IPS-NIHi11 (cell line): ENCODE measurements around the gene BSG.
"Not testable (repeated sequence)": the region's sequence is repeated elsewhere in the genome, so short reads cannot be mapped to it uniquely, and the experiment has no call there.

Experiments used
- DNase-seq: peaks from one replicate; pipeline ENCODE4 v3.0.0; 2012; ENCODE audit warnings: mixed read lengths, low spot score

BSG gene

GRCh38 chr19:604355-604754, 32.0 kb downstream of the BSG start:
- DNase-seq: peak; percentile 54

DNA sequence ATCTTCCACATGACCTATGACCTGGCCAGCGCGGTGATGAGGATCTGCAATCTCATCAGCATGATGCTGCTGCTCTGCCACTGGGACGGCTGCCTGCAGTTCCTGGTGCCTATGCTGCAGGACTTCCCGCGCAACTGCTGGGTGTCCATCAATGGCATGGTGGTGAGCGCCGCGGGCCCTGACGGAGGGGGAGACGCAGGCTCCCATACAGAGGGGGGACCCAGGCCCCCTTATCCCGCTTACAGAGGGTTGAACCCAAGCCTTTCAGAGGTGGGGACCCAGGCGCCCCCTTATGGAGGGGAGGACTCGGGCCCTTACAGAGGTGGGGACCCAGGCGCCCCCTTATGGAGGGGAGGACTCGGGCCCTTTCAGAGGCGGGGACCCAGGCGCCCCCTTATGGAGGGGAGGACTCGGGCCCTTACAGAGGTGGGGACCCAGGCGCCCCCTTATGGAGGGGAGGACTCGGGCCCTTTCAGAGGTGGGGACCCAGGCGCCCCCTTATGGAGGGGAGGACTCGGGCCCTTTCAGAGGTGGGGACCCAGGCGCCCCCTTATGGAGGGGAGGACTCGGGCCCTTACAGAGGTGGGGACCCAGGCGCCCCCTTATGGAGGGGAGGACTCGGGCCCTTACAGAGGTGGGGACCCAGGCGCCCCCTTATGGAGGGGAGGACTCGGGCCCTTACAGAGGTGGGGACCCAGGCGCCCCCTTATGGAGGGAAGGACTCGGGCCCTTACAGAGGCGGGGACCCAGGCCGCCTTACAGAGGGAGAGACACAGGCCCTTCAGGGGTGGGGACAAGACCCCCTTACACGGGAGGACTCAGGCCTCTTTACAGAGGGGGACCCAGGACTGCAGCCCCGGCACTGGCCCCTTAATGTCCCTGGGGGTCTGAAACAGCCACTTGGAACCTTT, 32.9 kb downstream of the BSG start:
- not testable (repeated sequence) for DNase-seq

GRCh38 chr19:607301-608154, 35.1 kb downstream of the BSG start:
- DNase-seq: no peak

- DNase-seq: no peak
Measured at GRCh38 chr19:608155-609003, 36.0 kb downstream of the BSG start.

GRCh38 chr19:609004-609346, 36.6 kb downstream of the BSG start:
- DNase-seq: no peak

DNA sequence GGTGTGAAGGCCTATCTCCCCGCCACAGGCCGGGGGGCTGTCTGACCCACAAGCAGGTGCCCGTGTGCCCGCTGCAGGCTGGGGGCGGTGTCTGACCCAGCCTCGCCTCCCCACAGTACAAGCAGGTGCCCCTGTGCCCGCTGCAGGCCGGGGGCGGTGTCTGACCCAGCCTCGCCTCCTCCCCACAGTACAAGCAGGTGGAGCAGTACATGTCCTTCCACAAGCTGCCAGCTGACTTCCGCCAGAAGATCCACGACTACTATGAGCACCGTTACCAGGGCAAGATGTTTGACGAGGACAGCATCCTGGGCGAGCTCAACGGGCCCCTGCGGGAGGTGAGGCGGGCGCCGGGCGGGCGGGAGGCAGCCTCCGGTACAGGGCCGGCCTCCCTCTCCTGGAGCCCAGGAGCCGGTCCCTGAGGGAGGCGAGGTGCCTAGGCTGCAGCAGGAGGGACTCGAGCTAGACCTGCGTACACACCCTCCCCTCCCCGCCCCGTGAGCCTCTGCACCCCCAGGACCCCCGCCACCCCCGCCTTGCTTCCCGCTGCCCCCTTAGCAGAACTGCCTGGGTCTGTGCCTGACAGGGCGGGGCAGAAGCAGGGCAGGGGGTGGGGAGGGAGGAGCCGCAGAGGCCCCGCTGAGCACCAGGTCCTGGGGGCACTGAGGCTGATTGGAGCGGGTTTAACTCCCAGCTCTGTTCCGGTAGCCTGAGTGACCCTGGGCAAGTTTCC, 37.8 kb downstream of the BSG start:
- DNase-seq: no peak

GRCh38 chr19:610801-611480, 38.5 kb downstream of the BSG start:
- peak; percentile 71 for DNase-seq

- no peak for DNase-seq
Measured at GRCh38 chr19:611481-611868, 39.1 kb downstream of the BSG start.

DNA sequence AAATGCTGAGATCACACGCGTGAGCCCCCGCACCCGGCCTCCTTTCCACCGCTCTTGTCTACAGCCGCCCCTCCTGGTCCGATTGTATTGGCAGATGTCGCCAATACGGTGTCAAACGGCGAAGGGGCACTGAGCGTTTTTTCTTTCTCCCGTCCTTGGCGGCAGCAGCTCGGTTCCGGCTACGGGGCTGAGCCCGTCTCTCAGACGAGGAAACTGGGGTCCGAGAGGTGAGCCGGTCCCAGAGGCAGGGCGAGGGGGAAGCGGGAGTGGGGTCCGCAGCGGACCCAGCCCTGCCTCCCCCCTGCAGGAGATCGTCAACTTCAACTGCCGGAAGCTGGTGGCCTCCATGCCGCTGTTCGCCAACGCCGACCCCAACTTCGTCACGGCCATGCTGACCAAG, 40.5 kb downstream of the BSG start:
- DNase-seq: no peak

- DNase-seq: no peak
Measured at GRCh38 chr19:613732-614567, 41.6 kb downstream of the BSG start.

GRCh38 chr19:615619-616018, 43.2 kb downstream of the BSG start:
- no peak for DNase-seq

DNA sequence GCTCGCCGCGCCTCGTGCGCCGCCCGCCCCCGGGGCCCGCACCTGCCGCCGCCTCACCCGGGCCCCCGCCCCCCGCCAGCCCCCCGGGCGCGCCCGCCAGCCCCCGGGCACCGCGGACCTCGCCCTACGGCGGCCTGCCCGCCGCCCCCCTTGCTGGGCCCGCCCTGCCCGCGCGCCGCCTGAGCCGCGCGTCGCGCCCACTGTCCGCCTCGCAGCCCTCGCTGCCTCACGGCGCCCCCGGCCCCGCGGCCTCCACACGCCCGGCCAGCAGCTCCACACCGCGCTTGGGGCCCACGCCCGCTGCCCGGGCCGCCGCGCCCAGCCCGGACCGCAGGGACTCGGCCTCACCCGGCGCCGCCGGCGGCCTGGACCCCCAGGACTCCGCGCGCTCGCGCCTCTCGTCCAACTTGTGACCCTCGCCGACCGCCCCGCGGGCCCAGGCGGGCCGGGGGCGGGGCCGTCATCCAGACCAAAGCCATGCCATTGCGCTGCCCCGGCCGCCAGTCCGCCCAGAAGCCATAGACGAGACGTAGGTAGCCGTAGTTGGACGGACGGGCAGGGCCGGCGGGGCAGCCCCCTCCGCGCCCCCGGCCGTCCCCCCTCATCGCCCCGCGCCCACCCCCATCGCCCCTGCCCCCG, 43.8 kb downstream of the BSG start:
- DNase-seq: peak; percentile 83

GRCh38 chr19:616747-617526, 44.5 kb downstream of the BSG start:
- no peak for DNase-seq

DNA sequence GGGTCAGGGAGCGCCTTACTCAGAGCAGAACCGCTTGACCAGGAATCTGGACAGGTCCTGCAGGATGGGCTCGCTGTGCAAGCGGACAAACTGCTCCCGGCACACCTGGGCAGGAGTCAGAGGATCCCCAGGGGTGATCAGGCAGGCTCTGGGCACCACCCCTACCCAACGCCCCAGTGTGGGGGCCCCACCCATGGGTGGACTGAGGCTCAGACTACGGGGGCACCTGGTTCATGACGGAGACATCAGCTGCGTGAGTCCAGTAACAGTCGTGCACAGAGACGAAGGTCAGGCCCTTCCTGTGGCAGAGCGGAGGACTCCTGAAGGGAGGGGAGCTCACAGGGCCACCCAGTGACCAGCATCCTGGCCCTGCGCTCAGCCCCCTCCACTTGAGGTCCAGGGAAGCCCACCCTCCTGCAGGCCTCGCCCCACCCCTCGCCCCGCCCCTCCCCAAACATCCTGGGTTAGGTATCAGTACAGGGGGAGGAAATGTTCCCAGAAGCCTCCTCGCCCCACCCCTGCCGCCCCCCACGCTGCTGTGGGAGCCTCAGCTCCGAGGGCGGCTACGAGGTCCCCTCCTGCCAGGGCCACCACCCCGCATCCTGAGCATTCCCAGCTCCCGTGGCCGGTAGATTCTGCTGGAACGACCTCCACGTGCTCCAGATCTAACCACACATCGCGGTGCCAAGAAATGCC, 45.3 kb downstream of the BSG start:
- DNase-seq: no peak

- no peak for DNase-seq
Measured at GRCh38 chr19:618247-618619, 45.8 kb downstream of the BSG start.

- DNase-seq: no peak
Measured at GRCh38 chr19:618674-619285, 46.4 kb downstream of the BSG start.

DNA sequence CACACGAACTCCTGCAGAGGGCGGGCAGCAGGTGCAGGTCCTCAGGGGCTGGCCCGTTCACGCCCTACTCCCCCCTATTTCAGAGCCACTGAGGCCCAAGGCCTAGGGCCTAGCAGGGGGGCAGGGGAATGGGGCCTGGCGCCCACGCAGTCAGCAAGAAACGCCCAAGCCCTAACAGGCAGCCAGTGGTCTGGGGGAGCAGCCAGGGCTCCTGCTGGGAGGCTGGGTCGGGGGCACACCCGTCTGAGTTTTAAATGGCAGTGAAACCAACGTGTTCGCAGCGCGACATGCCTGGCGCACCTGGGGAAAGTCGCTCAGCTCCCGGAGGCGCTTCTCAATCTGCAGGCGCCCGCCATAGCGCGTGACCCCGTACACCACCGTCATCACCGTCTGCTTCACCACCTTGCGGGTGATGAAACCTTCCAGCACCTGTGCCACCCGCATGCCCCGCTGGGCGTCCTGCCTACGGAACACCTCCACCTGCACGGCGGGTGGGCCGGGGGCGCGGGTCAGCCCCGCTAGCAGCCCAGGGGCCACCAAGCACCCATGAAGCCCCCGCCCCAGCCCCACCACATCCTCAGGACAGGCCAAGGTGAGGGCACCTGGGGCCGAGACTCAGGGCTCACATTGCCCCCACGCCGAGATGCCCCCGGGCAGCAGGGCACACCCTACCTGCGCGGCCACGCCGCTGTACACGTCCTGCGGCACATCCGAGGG, 47.0 kb downstream of the BSG start:
- DNase-seq: no peak
